ENCODE measurements around the gene DHRS13.

Gene DHRS13, protein sequence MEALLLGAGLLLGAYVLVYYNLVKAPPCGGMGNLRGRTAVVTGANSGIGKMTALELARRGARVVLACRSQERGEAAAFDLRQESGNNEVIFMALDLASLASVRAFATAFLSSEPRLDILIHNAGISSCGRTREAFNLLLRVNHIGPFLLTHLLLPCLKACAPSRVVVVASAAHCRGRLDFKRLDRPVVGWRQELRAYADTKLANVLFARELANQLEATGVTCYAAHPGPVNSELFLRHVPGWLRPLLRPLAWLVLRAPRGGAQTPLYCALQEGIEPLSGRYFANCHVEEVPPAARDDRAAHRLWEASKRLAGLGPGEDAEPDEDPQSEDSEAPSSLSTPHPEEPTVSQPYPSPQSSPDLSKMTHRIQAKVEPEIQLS

GRCh38 chr17:28902819-28903545 lies at the start of gene DHRS13:
Gene DHRS13 (minus strand): TSS chr17:28903079. CDS start chr17:28902944, 135 bp downstream.
- peak; percentile 78 to 82 for DNase-seq

DNA sequence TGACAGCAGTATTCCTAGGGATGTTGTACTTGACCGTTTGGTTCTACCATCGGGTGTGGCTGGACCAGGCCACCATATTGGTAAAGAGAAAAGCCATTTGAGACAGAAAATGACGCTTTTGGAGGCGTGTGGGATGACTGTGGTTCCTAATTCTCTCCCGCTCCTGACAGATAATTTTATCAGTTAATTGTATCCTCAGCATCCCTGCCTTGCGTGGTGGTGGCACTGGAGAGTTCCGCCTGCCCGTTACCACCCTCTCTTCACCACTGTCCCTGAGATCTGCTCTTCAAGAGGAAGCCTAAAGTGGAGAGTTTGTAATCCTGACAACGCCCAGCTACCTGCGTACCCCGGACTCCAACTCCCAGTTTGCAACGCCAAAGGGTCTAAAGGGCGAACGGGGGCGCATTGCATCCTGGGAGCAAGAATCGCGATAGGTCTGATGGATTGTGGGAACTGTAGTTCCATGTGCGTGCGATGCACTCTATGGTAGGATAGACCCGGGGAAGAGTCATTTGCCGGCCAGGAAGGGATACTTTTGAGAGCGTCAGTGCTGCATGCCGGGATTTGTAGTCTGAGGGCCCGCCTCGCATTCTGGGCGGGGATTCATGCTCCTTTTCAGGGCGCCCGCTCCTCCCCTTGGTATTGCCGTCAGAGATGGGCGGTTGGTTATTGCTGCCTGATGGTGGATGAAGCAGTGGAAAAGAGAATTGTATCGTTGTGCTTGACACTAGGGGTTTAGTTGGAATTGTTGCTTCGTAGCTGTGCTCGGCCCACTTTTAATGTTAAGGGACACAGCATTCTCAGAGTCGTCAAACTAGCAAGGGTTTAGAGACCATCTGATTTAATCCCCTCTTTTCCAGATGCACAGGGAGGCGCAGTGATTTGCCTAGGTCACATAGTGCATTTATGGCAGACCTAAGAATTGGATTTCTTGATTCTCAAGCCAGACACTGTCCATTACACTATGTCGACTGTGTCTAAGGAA lies 49.4 kb upstream of the DHRS13 start:
- peak; percentile 99 for DNase-seq

GRCh38 chr17:28951428-28951990 lies 48.6 kb upstream of the DHRS13 start, which contains the start of gene PHF12:
Gene PHF12 (minus strand): TSS chr17:28951518. CDS start chr17:28950960, 558 bp downstream.
- DNase-seq, result peak; percentile 99

GRCh38 chr17:28950752-28951427 lies 48.0 kb upstream of the DHRS13 start:
- DNase-seq, result no peak

DNA sequence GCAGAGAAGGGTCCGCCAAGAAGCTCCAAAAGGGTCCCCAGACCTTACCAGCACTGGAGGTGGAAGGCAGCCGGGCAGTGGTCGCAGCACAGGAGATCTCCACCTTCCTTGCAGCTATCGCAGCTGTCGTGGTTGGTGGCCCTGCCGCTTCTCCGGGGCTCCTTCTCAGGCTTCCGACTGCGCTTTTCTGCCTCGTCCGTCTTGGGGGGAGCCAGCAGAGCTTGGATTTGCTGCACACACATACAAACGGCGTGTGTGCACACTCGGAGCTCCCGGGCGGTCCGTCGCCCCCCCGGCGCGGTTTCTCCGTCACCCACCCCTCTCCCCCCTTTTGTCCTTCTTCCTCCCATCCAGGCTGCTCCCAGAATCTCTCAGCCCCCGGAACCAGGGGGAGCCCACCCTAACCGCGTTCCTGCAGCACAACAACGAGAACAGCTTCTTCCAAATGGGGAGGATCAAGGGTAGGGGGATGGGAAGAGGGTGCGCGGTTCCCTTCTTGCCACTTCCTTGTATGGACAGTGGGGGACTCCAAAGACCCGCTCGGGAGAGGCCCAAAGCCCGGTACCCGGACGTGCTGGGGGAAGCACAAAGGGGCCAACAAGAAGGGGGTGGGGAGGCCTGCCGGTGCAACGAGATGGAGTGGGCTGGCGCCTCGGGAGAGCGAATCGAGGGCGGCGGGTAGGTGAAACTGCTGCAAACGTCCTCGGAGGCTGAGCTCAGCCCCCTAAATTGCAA lies 47.3 kb upstream of the DHRS13 start:
- DNase-seq, result peak; percentile 42 to 61

DNA sequence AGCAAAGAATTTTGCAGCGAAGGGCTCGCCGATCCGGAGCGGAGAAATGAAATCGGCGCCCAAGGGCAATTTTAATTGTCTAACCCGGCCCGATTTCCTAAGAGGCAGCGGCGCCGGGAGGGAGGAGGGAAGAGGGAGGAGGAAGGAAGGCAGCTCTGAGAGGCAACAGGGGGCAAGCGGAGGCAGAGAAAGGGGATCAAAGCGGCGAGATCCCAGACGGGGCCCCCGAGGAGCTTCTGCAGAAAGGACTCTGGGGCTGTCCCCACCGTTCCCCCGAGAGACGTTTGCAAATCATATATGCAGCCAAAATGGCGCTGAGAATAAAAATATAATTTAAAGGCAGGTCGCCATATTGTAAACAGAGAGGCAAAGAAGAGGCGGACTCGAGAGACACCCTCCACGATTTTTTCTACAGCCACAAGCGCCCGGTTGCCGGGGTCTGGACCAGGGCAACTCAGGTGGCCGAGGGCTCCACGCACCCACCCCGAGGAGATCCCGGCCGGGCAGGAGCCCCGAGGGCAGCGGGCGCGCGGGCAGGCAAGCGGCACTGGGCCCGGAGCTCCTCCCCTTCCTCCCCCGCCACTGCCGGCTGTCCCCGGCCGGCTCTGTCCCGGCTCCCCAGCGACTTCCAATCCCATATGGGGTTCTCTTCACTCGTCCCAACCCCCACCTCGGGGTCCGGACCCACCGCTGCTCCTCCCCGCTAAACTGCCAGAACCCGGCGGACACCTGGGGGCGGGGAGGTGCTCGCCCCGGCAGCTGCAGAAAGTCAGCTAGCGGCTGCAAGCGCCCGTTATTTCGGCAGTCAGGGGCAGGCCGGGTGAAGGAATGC lies 46.5 kb upstream of the DHRS13 start:
- DNase-seq, result peak; percentile 46 to 67

GRCh38 chr17:28948873-28949184 lies 46.0 kb upstream of the DHRS13 start:
- DNase-seq, result no peak

- no peak for DNase-seq
Measured at GRCh38 chr17:28948342-28948741, 45.5 kb upstream of the DHRS13 start.

DNA sequence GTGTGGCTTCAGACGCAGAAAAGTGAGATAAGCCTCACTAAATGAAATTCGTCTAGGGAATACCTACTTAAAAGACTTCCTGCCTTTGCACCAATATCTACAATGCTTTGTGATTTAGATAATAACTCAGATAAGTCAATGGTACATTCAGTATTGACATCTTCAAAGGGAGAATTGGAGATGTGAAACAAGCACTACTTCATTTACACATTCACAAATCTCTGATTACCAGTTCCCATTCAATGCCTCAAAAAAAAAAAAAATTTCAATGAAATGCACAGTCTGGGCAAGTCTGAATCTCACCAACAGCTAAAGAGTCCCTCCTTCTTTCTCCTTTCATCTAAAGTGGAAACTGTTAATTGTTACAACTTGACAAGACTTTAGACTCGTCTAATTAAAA lies 44.8 kb upstream of the DHRS13 start:
- no peak for DNase-seq

DNA sequence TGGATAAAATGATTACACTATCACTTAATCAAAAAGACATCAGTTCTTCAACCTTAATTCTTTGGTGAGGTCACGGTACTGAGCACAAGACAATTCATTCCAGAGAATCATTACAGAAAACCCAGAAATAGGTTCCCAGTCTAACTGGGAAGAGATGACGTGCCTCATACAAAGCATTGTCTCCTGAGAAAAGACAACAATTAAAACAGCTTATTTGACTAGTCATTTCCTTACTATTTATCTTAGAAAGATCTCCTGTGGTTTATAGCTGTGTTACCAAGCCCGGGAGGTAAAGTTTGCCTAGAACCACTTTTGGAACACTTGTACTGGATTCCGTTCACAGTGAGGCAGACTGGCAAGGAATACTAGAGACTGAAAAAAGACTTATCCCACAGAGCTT lies 43.4 kb upstream of the DHRS13 start:
- no peak for DNase-seq

DNA sequence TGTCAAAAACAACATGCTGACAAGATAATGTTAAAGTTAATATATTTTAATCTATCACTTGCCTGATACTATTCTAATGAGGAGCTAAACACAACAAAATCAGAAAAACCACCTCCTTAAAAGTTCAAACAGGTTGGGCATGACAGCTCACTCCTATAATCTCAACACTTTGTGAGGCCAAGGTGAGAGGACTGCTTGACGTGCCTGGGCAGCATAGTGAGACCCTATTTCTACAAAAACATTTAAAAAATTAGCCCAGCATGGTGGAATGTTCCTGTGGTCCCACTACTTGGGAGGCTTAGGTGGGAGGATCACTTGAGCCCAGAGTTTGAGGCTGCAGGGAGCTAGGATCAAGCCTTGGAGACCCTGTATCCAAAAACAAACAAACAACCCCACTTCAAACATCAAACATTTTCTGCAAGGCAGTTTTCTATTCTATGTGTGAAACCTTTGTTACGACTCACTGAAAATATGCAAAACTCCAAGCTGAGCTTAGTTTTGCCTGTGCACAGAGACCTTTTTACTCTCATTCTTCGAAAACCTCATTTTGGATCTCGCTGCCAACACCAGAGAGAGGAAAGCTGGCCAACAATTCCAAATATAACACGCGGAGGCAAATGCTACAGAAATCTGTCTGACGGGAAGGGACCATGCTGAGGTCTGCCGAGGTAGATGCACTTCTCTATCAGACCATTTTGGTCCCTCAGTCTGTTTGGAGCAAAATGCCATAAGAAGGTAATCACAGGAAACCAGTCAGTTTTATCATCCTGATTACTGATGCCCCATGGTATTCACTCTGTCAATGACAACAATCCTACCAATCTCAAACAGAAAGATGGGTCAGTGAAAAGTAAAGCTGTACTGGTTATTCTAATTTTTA lies 42.2 kb upstream of the DHRS13 start:
- DNase-seq, result no peak

DNA sequence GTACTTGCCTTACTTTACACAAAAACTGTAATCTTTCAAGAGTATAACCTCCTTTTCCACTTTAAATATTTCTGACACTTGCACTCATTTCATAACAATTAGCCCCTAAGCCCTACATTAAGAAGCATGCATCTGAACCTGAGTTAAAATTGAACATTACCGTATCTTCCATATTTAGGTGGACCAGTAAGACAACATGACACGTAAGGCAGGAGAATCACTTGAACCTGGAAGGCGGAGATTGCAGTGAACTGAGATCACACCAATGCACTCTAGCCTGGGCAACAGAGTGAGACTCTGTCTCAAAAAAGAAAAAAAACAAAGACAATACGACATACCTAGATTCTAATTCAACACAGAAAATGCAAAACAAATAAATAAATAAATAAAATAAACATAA lies 41.5 kb upstream of the DHRS13 start:
- DNase-seq, result no peak

DNA sequence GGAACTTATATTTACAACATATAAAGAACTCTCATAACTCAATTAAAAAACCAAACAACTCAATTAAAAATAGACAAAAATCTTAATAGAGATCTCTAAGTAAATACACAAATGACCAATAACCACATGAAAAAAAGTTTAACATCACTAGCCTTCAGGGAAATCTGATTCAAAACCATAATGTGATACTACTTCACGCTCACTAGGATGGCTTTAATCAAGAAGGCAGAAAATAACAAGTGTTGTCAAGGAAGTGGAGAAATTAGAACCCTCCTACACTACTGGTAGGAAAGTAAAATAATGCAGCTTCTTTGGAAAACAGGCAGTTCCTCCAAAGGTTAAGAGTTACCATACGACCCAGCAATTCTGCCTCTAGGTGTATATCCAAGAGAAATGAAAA lies 40.0 kb upstream of the DHRS13 start:
- DNase-seq, result no peak

GRCh38 chr17:28941251-28941650 lies 38.4 kb upstream of the DHRS13 start:
- DNase-seq, result no peak

GRCh38 chr17:28940675-28941074 lies 37.8 kb upstream of the DHRS13 start:
- DNase-seq, result no peak

DNA sequence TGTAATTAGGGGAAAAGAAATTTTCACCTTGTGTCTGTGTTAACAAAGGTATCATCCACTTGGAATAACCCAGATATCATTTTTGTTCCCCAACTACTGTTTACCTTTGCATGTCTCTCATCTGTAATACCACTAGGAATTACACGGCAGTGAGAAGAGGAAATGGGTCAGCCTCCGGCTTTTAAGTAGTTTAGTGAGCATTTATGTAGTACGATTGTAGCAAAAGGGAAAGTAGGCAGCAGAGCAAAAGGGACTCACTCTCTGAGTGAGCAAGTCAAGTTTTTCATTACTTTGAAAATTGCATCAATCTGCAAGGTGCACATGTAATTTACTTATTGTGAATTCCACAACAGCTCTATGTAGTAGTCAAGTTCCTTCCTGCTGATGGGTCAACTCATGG lies 37.3 kb upstream of the DHRS13 start:
- no peak for DNase-seq

DNA sequence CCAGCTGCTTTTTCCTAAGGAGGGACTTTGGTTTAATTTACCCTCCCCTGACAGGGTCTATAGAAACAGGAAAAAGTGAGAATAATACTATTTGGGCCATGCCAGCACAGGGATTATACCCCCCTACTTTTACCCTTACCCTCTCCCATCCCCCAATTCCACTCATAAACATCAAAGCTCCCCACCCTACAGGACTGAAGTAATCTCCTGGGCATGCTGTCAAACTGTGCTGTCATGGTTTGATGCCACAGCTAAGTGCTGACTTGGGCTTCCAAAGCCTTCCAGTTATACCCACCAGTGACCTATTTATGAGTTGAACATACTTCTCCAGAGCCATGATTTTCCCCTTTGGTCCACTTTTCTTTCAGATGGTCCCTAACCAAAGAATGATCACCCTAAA lies 35.7 kb upstream of the DHRS13 start:
- DNase-seq, result no peak

GRCh38 chr17:28937044-28937729 lies 34.3 kb upstream of the DHRS13 start:
- peak; percentile 14 to 35 for DNase-seq

Data from Kasumi-1 (cell line).